Caco-2 (cell line): ENCODE measurements around the gene OGFOD3. TPM values are rescaled to one million over a fixed set of nuclear protein-coding genes. Genes with fewer than 3 reads are reported as not detected.

Experiments
- BruUV-seq: library from RNA; stranded (reverse); fragments of 400-500 nt; replicated peaks from 2 replicates; lab custom pipeline; 2021; lab: Mats Ljungman, UMichigan
- CTCF ChIA-PET: fragments of 300-600 bp; sonication (Branson Sonifier 250); formaldehyde crosslinking; loops from one replicate; lab custom pipeline; 2022; ENCODE audit warnings: antibody characterized with exemption; lab: Charles Lee
- POLR2A ChIA-PET: fragments of 300-600 bp; sonication (Branson Sonifier 250); formaldehyde crosslinking; loops from one replicate; lab custom pipeline; 2022; ENCODE audit warnings: antibody characterized with exemption; lab: Charles Lee
- DNase-seq, 2 experiments: peaks; one replicate each; pipeline versions ENCODE4 v3.0.0 to v3.0.0-alpha.2; 2020 to 2022
- H3K27me3 ChIP-seq: replicated peaks from 2 replicates; pipeline ENCODE4 v1.6.0; 2011; ENCODE audit warnings: low read length; ENCODE audit not compliant: control insufficient read depth, insufficient read depth
- H3K36me3 ChIP-seq: 2 replicates; pipeline ENCODE4 v1.5.1; 2011; ENCODE audit warnings: low read length; ENCODE audit not compliant: control insufficient read depth, insufficient read depth
- H3K4me1 ChIP-seq: fragments of 250-450 bp; sonication (Bioruptor Pico); 2 replicates; pipeline ENCODE4 v1.5.1; 2020; ENCODE audit warnings: mild to moderate bottlenecking
- H3K4me3 ChIP-seq: 2 replicates; pipeline ENCODE4 v1.5.1; 2011; ENCODE audit warnings: low read depth, mild to moderate bottlenecking, control low read depth, low read length
- H3K9me3 ChIP-seq: fragments of 250-450 bp; sonication (Bioruptor Pico); 2 replicates; pipeline ENCODE4 v1.5.1; 2020; ENCODE audit warnings: mild to moderate bottlenecking, moderate library complexity
- H3K27ac Mint-ChIP-seq: one replicate; pipeline ENCODE4 v1.8.0; 2022; ENCODE audit warnings: mixed read lengths; ENCODE audit not compliant: unreplicated experiment
- H3K27me3 Mint-ChIP-seq: one replicate; pipeline ENCODE4 v1.8.0; 2022; ENCODE audit warnings: mixed read lengths; ENCODE audit not compliant: insufficient read depth, unreplicated experiment
- H3K36me3 Mint-ChIP-seq: one replicate; pipeline ENCODE4 v1.8.0; 2022; ENCODE audit warnings: mild to moderate bottlenecking, mixed read lengths; ENCODE audit not compliant: insufficient read depth, unreplicated experiment
- H3K4me1 Mint-ChIP-seq: one replicate; pipeline ENCODE4 v1.8.0; 2022; ENCODE audit warnings: low read depth, mixed read lengths; ENCODE audit not compliant: unreplicated experiment
- H3K4me3 Mint-ChIP-seq: one replicate; pipeline ENCODE4 v1.8.0; 2022; ENCODE audit warnings: mild to moderate bottlenecking, moderate library complexity, mixed read lengths; ENCODE audit not compliant: unreplicated experiment
- H3K9me3 Mint-ChIP-seq: one replicate; pipeline ENCODE4 v1.8.0; 2022; ENCODE audit warnings: mixed read lengths; ENCODE audit not compliant: unreplicated experiment
- CTCF ChIP-seq, 2 experiments: fragments of 200-600 bp in 1 of 2; IDR thresholded peaks; 1 replicate in 1 of 2; 2 replicates in 1 of 2; pipeline versions ENCODE4 v1.5.1 to v1.8.0; 2011 to 2022; ENCODE audit warnings: antibody characterized with exemption in 1 of 2, control low read depth in 1 of 2, inconsistent platforms in 1 of 2, low read depth in 1 of 2, low read length in 1 of 2, mild to moderate bottlenecking in 1 of 2, moderate library complexity in 1 of 2; ENCODE audit not compliant: insufficient read depth in 1 of 2, severe bottlenecking in 1 of 2, unreplicated experiment in 1 of 2
- intact Hi-C: fragments of 100-400 bp; cut with micrococcal nuclease; formaldehyde crosslinking; loops from one replicate; pipeline ENCODE4 v1.10.0; 2022; ENCODE audit not compliant: unreplicated experiment
- total RNA-seq: library from RNA; stranded (reverse); gene quantifications from 2 replicates; pipeline ENCODE4 v1.2.3, GENCODE V29; 2022

Gene OGFOD3
- total RNA-seq, 1 experiment from 2014 or later: 51.2 TPM

- no peaks in the 10 kb centered on the region for H3K4me1 Mint-ChIP-seq
- no peaks in the 10 kb centered on the region for H3K27me3 ChIP-seq
- no peak for DNase-seq
- no peaks in the 10 kb centered on the region for H3K27me3 Mint-ChIP-seq
- intact Hi-C loops: no loop called here
- H3K4me3 ChIP-seq: no peak overlapping the region
- no peak overlapping the region for H3K4me3 Mint-ChIP-seq
- peak overlapping the region; percentile 50 for H3K27ac Mint-ChIP-seq
- BruUV-seq: TSS peak; percentile 60
- H3K36me3 Mint-ChIP-seq: peaks cover 51% of the 10 kb centered on the region
- H3K36me3 ChIP-seq: peaks cover 1% of the 10 kb centered on the region; the same call in 1 of the 2 replicates
- no peaks in the 10 kb centered on the region for H3K4me1 ChIP-seq
- no peaks in the 10 kb centered on the region for H3K9me3 Mint-ChIP-seq
- CTCF ChIA-PET: no interaction called here
- POLR2A ChIA-PET: no interaction called here
- H3K9me3 ChIP-seq: no peaks in the 10 kb centered on the region
- TF ChIP-seq CTCF (IDR thresholded peaks at IDR 0.05; ENCODE audit: insufficient read depth in 1 of 2, low read depth in 1 of 2, low read length in 1 of 2, severe bottlenecking in 1 of 2, unreplicated experiment in 1 of 2): no peak
These were observed 24.5 kb upstream of the OGFOD3 start for GRCh38 chr17:82442643-82443464.

GRCh38 chr17:82441691-82442487 is 23.5 kb upstream of the OGFOD3 start:
- ChIA-PET CTCF (no interaction called here), POLR2A (no interaction called here)
- H3K4me3 Mint-ChIP-seq: no peak overlapping the region
- H3K9me3 ChIP-seq: no peaks in the 10 kb centered on the region
- H3K36me3 Mint-ChIP-seq: peaks cover 51% of the 10 kb centered on the region
- H3K27me3 ChIP-seq: no peaks in the 10 kb centered on the region
- no TSS peak for BruUV-seq
- no peaks in the 10 kb centered on the region for H3K4me1 ChIP-seq
- no peaks in the 10 kb centered on the region for H3K9me3 Mint-ChIP-seq
- no peaks in the 10 kb centered on the region for H3K4me1 Mint-ChIP-seq
- TF ChIP-seq CTCF (IDR thresholded peaks at IDR 0.05; ENCODE audit: insufficient read depth in 1 of 2, low read depth in 1 of 2, low read length in 1 of 2, severe bottlenecking in 1 of 2, unreplicated experiment in 1 of 2): no peak
- H3K36me3 ChIP-seq: peaks cover 1% of the 10 kb centered on the region; the same call in 1 of the 2 replicates
- H3K27ac Mint-ChIP-seq: no peak overlapping the region
- no peak overlapping the region for H3K4me3 ChIP-seq
- intact Hi-C loops: no loop called here
- DNase-seq: no peak
- no peaks in the 10 kb centered on the region for H3K27me3 Mint-ChIP-seq

- no peak for DNase-seq
- Histone ChIP-seq H3K9me3 (no peaks in the 10 kb centered on the region), H3K4me3 (no peak overlapping the region), H3K4me1 (no peaks in the 10 kb centered on the region), H3K36me3 (peaks cover 1% of the 10 kb centered on the region; the same call in 1 of the 2 replicates), H3K27me3 (no peaks in the 10 kb centered on the region)
- H3K27ac Mint-ChIP-seq: no peak overlapping the region
- H3K4me3 Mint-ChIP-seq: no peak overlapping the region
- ChIA-PET CTCF (no interaction called here), POLR2A (no interaction called here)
- intact Hi-C loops: no loop called here
- no peaks in the 10 kb centered on the region for H3K4me1 Mint-ChIP-seq
- no TSS peak for BruUV-seq
- no peak for TF ChIP-seq CTCF (IDR thresholded peaks at IDR 0.05; ENCODE audit: insufficient read depth in 1 of 2, low read depth in 1 of 2, low read length in 1 of 2, severe bottlenecking in 1 of 2, unreplicated experiment in 1 of 2)
- peaks cover 51% of the 10 kb centered on the region for H3K36me3 Mint-ChIP-seq
- no peaks in the 10 kb centered on the region for H3K27me3 Mint-ChIP-seq
- H3K9me3 Mint-ChIP-seq: no peaks in the 10 kb centered on the region
These were observed 22.7 kb upstream of the OGFOD3 start for GRCh38 chr17:82440991-82441627.
